ENCODE results near the gene LILRA6.
"Not testable (repeated sequence)": the region's sequence is repeated elsewhere in the genome, so short reads cannot be mapped to it uniquely, and the experiment has no call there.

The LILRA6 gene

DNA sequence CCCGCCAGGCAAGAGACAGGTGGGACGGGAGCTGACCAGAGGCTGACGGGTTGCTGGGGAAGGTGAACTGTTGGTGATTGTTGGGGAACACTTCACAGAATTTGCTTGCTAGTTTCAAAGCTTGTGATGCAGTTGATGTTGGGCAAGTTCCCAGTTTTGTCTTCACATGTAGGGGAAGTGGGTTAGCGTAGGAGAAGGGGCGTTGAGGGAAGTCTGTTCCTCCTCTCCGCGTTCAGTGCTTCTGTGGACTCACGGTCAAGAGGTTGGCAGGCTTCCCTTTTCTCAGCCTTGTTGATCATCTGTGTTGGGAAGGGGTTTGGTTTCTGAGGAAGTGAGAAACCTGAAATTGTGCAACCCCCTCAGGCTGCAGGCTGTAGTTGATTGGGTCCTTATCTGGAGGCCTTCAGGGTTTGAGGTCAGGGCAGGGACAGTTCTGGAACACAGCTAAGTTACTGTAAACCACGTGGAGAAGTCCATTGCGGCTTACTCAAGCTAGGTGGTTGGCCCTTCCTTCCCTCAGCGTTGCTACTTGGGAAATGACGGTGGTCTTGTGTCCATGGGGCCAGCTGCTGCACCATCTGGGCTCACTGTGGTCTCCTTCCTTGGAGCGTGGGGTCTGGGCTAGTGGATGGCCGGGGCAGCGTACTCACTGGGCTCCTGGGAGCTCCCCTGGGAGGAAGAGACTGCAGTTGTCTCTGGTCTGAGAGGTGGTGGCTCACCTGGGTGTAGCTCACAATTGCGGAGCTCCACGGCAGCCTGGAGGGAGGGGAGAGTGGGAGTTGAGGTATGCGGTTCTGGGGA lies 34.4 kb downstream of the LILRA6 start:
- DNase-seq (ENCODE audit: low spot score) = peak; percentile 73

DNA sequence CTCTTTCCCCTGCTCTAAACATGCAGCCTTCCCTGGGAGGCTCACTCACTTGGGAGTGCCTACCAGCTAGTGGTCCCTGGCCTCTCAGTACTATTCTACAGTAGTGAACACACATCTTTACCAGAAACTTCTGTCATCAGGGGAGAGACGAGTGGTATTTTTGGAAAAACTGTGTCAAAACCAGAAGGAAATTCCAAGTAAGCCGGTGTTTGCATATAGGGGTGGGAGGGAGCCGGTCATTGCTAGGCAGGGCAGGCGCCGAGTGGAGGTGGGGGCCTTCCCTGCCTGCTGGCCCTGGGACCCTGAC lies 35.0 kb downstream of the LILRA6 start:
- no peak for DNase-seq (ENCODE audit: low spot score)

DNA sequence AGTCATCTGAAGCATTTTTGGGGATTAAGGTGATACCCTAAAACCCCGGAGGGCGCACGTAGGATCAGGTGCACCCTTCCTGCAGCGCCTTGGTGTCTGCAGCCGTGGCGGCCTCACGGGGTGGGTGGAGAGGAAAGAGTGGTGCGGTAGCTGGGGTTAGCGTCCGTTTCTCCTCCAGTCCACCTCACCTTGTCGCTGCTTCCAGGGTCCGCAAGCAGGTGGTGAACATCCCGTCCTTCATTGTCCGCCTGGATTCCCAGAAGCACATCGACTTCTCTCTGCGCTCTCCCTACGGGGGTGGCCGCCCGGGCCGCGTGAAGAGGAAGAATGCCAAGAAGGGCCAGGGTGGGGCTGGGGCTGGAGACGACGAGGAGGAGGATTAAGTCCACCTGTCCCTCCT lies 35.4 kb downstream of the LILRA6 start:
- not testable (repeated sequence) for DNase-seq (ENCODE audit: low spot score)

DNA sequence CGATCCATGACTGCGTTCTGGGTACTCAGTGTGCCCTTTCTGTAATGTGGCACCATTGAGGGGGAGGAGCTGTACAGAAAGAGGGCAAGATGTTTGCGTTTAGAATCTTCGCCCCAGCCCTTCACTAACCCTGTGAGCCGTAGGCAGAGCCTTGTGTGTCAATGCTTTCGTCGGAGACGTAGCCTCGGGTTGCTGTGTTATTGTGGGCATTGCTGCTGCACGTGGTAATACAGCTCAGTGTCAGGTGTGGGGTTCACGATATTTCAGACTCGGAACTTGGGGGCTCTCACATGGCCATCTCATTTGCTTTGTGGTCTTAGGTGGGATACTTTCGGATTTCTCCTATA lies 35.8 kb downstream of the LILRA6 start:
- no peak for DNase-seq (ENCODE audit: low spot score)

DNA sequence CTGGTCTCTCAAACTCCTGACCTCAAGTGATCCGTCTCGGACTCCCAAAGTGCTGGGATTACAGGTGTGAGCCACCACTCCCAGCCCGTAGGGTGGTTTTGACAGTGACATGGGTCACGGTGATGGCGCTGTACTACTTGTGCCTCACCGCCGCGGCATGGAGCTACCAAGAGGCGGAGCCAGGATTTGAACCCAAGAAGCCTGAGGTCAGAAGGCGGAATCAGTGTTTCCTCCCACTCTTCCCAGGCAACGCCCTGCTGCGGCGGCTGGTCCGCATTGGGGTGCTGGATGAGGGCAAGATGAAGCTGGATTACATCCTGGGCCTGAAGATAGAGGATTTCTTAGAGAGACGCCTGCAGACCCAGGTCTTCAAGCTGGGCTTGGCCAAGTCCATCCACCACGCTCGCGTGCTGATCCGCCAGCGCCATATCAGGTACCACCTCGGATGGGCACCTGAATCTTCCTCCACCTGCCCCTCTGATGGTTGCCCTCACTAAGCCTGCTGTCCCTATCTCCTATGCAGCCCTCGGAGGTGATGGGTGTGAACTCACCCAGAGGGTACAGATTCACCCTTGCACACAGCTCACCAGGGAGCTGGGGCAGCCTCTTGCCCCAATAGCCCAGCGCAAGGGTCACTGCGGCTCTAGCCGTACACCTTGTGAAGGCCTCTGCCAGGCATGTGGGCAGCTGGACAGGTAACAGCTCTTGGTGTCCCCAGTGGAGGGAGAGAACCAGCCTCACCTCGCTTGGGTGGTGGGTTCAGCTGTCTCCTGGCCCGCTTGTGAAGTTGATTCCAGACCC lies 36.4 kb downstream of the LILRA6 start:
- DNase-seq (ENCODE audit: low spot score) = no peak

DNA sequence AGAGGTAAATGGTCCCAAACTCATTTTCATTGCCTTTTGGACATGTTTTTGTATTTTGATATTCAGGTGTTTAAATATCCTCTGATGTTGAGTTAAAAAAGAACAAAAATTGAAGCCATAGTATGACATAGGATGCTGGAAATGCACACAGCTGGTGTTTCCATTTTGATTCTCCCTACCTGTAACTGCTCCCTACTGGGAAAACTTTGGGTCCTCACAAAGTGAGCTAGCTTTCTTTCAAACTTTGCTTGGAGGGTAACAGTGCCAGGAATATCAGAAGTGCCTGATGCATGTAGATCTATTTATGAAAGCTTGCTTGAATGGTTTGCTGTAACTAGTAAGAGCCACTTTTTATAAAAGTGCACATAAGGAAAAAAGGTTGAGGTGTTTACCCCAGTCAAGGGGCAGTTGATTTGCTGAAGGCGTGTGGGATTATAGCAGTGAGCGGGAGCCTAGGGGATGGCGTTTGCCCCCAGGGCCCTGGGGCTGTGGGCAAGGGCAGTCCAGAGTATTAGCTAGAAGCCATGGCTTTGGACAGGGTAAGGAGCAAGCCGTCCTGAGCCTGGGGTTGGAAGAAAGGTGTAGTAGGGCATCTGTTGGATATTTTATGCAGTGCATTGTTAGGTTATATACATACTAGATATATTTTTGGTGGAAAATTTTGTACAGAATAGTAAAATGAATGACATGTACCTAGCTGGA lies 37.7 kb downstream of the LILRA6 start:
- no peak for DNase-seq (ENCODE audit: low spot score)

DNA sequence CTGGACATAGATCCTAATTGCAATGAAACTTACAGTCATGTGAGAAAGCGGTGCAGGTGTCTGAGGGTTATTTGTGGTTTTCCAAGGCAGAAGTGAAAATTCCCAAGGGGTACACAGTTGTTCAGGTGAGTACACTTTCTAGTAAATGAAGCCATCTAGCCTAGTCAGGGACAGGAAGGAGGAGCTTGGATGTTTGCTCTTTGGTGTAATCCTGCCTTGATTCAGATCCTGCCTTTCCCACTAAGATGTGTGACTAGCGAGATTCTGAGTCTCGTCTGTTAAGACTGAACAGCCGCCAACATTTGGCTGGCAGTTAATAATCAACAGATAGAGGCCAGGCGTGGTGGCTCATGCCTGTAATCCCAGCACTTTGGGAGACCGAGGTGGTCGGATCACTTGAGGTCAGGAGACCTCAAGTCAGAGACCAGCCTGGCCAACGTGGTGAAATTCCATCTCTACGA lies 39.4 kb downstream of the LILRA6 start:
- peak; percentile 39 for DNase-seq (ENCODE audit: low spot score)

DNA sequence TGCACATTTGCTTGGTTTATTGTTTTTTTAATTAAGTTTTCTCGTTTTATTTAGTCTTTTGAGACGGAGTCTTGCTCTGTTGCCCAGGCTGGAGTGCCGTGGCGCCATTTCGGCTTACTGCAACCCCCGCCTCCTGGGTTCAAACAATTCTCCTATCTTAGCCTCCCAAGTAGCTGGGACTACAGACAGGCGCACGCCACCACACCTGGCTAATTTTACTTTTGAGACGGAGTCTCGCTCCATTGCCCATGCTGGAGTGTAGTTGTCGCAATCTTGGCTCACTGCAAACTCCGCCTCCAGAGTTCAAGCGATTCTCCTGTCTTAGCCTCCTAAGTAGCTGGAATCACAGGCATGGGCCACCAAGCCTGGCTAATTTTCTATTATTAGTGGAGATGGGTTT lies 40.6 kb downstream of the LILRA6 start:
- DNase-seq (ENCODE audit: low spot score) = no peak

DNA sequence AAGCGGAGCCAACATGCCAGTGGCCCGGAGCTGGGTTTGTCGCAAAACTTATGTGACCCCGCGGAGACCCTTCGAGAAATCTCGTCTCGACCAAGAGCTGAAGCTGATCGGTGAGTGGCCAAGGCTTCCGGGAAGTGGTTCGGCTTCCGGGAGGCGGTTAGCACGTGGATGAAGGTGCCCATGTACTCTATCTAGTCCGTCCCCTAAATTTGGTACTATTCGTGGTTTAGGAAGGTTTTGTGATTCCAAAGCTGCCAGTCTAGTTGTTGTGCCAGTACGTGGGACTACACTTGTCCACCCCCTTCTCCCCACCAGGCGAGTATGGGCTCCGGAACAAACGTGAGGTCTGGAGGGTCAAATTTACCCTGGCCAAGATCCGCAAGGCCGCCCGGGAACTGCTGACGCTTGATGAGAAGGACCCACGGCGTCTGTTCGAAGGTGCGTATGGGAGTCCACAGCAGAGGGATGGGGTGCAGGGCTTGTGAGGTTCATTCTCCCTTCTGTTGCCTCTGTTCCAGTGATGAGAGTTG lies 41.4 kb downstream of the LILRA6 start:
- no peak for DNase-seq (ENCODE audit: low spot score)

DNA sequence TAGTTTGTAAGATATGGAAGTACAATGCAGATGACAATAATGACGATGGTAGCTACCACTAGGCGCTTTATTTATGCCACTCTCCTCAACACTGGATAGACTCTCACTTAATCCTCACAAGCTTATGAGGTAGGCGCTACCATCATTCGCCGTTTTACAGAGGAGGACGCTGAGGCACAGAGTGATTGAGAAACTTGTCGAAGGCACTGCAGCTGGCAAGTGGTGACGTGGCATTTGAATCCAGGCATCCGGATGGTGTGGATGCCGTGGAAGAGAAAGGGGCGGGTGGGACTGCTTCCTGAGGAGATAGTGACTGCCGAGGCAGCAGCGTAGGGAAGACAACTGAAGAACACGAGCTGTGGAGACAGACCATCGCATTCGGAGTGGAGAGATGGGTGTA lies 43.2 kb downstream of the LILRA6 start:
- DNase-seq (ENCODE audit: low spot score) = no peak

DNA sequence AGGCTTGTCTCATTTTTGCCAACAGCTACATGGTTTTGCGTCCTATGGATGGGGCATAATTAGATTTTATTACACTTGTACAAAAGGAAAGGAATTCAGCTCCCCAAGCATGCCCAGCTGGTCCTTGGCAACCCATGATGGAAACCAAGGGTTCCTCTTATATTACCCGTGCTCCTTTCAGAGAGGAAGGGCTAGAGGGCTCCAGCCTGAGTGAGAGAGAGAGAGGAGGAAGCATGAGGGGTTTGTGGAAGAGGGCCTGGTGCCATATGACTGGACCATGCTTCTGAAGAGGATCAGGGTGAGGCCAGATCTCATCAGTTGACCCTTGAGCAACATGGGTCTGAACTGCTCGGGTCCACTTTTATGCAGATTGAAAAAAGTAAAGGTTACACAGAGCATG lies 45.5 kb downstream of the LILRA6 start:
- DNase-seq (ENCODE audit: low spot score) = no peak

DNA sequence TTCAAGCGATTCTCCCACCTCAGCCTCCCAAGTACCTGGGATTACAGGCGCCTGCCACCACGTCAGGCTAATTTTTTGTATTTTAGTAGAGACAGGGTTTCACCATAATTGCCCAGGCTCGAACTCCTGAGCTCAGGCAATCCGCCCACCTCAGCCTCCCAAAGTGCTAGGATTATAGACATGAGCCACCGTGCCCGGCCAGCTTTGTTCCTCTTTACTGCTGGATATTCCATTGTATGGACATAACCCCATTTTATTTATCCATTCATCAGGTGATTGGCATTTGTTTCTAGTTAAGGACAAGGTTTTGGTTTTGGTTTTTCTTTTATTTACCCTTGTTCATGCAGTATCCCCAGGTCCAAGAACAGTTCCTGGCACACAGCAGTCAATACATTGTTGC lies 46.1 kb downstream of the LILRA6 start:
- no peak for DNase-seq (ENCODE audit: low spot score)

DNA sequence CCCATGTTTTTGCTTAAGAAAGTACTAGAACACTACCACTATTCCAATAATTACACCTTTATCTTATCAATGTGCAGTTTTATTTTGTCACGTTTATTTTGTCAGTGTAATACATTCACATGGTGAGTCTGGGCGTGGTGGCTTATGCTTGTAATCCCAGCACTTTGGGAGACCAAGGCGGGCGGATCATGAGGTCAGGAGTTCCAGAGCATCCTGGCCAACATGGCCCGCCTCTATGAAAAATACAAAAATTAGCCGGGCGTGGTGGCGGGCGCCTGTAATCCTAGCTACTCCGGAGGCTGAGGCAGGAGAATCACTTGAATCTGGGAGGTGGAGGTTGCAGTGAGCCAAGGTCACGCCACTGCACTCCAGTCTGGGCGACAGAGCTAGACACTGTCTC lies 48.1 kb downstream of the LILRA6 start:
- not testable (repeated sequence) for DNase-seq (ENCODE audit: low spot score)

DNA sequence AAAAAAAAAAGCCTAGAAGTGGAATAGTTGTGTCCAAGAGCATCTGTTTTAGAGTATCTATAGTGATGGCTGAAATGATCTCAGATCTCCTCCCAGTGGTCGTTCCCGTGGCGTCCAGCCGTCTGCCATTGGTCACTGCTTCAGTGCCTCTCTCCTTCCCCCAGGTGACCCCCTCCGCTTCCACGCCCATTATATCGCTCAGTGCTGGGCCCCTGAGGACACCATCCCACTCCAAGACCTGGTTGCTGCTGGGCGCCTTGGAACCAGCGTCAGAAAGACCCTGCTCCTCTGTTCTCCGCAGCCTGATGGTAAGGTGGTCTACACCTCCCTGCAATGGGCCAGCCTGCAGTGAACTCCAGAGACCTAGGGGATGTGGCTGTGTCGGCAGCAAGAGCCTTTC lies 49.6 kb downstream of the LILRA6 start:
- DNase-seq (ENCODE audit: low spot score) = no peak

DNA sequence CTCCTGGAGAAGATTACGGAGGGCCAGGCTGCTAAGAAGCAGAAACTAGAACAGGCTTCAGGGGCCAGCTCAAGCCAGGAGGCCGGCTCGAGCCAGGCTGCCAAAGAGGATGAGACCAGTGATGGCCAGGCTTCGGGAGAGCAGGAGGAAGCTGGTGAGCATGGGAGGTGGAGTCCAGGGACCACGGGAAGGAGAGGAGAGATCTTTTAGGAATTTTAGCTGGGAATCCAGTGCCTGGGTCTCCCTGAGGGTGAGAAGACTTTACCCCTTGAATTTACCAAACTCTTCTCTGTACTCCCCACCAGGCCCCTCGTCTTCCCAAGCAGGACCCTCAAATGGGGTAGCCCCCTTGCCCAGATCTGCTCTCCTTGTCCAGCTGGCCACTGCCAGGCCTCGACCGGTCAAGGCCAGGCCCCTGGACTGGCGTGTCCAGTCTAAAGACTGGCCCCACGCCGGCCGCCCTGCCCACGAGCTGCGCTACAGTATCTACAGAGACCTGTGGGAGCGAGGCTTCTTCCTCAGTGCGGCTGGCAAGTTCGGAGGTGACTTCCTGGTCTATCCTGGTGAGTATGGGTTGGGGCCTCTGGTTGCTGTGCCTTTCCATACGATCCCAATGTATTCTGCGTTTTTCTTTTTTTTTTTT lies 50.7 kb downstream of the LILRA6 start:
- no peak for DNase-seq (ENCODE audit: low spot score)

DNA sequence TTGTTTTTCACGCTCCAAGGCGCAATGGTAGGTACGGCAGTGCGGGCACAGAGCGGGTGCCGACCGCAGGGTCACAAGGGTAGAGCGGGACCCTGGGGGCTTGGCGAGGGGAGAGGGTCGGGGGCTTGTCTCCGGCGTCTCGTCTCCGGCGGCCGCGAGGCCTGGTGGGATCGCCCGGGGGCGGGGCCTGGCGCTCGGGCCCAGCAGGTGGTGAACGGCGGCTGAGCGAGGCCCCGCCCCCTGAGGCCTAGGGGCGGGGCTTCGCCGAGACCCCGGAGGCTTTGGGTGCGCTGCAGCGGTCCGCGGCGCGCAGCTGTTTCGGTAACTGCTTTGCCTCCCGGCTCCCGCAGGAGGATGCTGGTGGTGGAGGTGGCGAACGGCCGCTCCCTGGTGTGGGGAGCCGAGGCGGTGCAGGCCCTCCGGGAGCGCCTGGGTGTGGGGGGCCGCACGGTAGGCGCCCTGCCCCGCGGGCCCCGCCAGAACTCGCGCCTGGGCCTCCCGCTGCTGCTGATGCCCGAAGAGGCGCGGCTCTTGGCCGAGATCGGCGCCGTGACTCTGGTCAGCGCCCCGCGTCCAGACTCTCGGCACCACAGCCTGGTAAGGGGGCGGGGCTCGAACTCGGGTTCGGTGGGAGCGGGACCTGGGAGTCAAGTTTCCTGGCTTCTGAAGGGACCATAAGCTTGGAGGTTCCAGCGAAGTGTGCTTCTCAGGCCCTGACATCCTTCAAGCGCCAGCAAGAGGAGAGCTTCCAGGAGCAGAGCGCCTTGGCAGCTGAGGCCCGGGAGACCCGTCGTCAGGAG lies 51.4 kb downstream of the LILRA6 start, which contains the start of gene TSEN34:
TSEN34 (plus strand) TSS at position 298 of the 800 bp plus-strand sequence; CDS start at position 355, 57 bp downstream.
- DNase-seq (ENCODE audit: low spot score) = peak; percentile 96

DNA sequence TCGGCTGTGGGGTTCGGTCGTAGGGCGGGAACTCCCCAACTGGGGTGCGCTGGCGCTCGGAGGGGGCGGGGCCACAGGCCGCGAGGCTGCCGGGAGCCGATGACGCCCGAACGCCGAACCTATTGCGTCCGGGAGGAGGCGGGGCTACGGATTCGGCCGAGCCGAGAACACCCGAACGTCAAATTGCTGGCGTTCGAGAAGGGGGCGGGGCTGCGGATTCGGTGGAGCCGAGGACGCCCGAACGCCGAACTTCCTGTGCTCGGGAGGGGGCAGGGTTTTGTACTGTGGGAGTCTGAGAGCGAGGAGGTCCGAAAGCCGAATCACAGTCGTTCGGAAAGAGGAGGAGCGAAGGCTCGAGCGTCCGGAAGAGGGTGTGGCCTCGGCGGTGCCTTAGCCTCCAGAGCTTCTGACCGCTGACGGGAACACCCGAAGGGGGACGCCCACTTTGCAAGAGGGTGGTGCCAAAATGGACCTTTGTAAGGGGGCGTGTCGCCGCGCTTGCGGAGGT lies 52.0 kb downstream of the LILRA6 start:
- peak; percentile 99 for DNase-seq (ENCODE audit: low spot score)

DNA sequence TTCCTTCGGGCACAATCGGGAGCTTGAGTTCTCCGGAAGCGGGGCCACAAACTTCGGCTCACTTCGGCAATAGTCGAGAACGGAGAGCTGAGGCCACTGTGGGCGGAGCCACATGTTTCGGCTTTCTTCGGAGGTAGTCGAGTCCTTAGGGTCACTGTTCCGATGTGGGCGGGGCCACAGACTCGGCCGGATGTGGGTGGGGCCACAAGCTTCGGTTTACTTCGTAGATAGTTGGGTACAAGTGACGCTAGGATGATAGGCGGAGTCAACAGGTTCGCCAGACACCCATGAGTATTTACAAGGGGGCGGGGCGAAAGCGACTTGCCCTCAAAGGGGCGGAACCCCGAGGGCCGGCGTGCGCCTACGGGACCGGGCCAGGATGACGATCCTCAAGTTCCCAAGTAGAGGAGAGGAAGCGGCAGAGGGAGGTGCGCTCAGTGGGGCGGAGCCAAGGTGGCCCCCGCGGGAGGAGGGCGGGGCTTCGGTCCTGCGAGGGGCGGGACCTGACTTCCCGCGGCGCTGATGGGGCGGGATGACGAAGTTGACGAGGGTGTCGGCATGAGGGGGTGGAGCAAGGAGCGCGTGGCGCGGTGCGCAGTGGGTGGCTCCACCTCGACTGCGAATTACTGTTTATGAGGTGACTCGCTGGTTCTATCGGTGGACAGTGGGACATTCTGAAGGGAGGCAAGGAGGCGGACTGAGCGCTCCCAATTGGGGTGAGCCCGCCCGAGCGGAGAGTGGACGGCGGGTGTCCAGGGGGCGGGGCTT lies 52.7 kb downstream of the LILRA6 start:
- DNase-seq (ENCODE audit: low spot score) = peak; percentile 100

DNA sequence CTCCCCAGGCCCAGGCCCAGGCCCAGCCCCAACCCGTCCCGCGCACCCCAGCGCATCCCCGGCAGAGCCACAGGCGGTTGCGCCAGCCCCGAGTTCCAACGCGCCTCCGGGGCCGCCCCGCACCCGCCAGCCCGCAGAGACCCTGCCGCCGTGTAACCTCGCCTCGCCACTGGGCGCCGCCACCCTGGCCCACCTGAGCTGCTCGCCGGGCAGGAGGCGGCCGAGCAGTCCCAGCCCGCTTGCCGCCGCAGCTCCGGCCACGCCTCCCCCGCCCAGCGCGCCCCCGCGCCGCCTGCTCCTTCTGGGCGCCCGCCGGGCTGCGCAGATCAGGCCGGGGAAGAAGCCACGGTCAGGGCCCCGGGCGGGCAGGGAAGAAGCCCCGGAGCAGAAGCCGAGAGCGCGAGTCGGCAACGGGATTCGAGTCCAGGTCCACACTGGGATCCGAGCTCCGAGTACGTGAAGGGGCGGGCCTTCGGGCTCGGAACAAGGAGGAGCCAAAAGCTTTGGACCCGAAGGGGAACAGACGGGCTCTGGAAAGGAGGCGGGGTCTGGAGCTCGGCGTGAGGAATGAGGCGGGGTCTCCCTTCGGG lies 53.4 kb downstream of the LILRA6 start, which contains the start of gene MBOAT7:
MBOAT7 (minus strand) TSS at position 436 of the 590 bp plus-strand sequence. CDS start 1,072 bp downstream, outside the sequence.
- no peak for DNase-seq (ENCODE audit: low spot score)
